OCI-LY7 (cell line): ENCODE measurements around the gene CST3. TPM values are rescaled to one million over a fixed set of nuclear protein-coding genes. Genes with fewer than 3 reads are reported as not detected.

Experiments used
- BruUV-seq: library from RNA; stranded (reverse); fragments of 400-500 nt; replicated peaks from 2 replicates; lab custom pipeline; 2021; lab: Mats Ljungman, UMichigan
- CTCF ChIA-PET: fragments of 300-600 bp; sonication (Branson Sonifier 250); formaldehyde crosslinking; loops from one replicate; lab custom pipeline; 2022; ENCODE audit warnings: antibody characterized with exemption; ENCODE audit not compliant: unreplicated experiment; lab: Charles Lee
- POLR2A ChIA-PET: fragments of 300-600 bp; sonication (Branson Sonifier 250); formaldehyde crosslinking; loops from one replicate; lab custom pipeline; 2022; ENCODE audit warnings: antibody characterized with exemption; lab: Charles Lee
- DNase-seq: peaks from one replicate; pipeline ENCODE4 v3.0.0-alpha.2; 2015; ENCODE audit warnings: low spot score
- H2AFZ ChIP-seq: fragments of 200-600 bp; sonication (generic), shearing (Covaris generic); 2 replicates; pipeline ENCODE4 v1.6.1; 2014; ENCODE audit warnings: mild to moderate bottlenecking, antibody characterized with exemption, low read length, moderate library complexity
- H3K27ac ChIP-seq: fragments of 200-600 bp; sonication (generic); 2 replicates; pipeline ENCODE4 v1.5.1; 2014; ENCODE audit warnings: mixed run types, low read depth, mild to moderate bottlenecking, moderate library complexity, low read length, inconsistent platforms; ENCODE audit not compliant: poor library complexity, severe bottlenecking
- H3K36me3 ChIP-seq: fragments of 200-600 bp; sonication (generic); 2 replicates; pipeline ENCODE4 v1.6.1; 2014; ENCODE audit warnings: mild to moderate bottlenecking, antibody characterized with exemption, low read length, moderate library complexity, mixed read lengths; ENCODE audit not compliant: insufficient read depth
- H3K4me1 ChIP-seq: fragments of 200-600 bp; sonication (generic); 2 replicates; pipeline ENCODE4 v1.5.1; 2014; ENCODE audit warnings: mild to moderate bottlenecking, low read length; ENCODE audit not compliant: insufficient read depth, poor library complexity, severe bottlenecking
- H3K4me2 ChIP-seq: fragments of 200-600 bp; sonication (generic); 2 replicates; pipeline ENCODE4 v1.6.1; 2014; ENCODE audit warnings: mild to moderate bottlenecking, low read length
- H3K4me3 ChIP-seq: fragments of 200-600 bp; sonication (generic); 2 replicates; pipeline ENCODE4 v1.5.1; 2014; ENCODE audit warnings: mild to moderate bottlenecking, low read depth, low read length; ENCODE audit not compliant: poor library complexity, severe bottlenecking
- H3K79me2 ChIP-seq: fragments of 200-600 bp; sonication (generic); 2 replicates; pipeline ENCODE4 v1.6.1; 2016; ENCODE audit warnings: low read depth, mild to moderate bottlenecking, low read length, moderate library complexity, mixed read lengths; ENCODE audit not compliant: insufficient read depth
- H3K9me2 ChIP-seq: fragments of 200-600 bp; sonication (generic); 2 replicates; pipeline ENCODE4 v1.6.1; 2016; ENCODE audit warnings: mild to moderate bottlenecking, low read length, mixed read lengths; ENCODE audit not compliant: insufficient read depth
- H3K9me3 ChIP-seq: fragments of 200-600 bp; sonication (generic); 2 replicates; pipeline ENCODE4 v1.6.1; 2014; ENCODE audit warnings: mild to moderate bottlenecking, mixed run types, low read length, mixed read lengths
- H4K20me1 ChIP-seq: fragments of 200-600 bp; sonication (generic); 2 replicates; pipeline ENCODE4 v1.6.1; 2014; ENCODE audit warnings: mild to moderate bottlenecking, antibody characterized with exemption, low read length, moderate library complexity, mixed read lengths; ENCODE audit not compliant: insufficient read depth
- CTCF ChIP-seq: fragments of 200-600 bp; sonication (generic); conservative IDR thresholded peaks from 2 replicates; pipeline ENCODE4 v1.5.1; 2014; ENCODE audit warnings: mild to moderate bottlenecking, antibody characterized with exemption, low read length, moderate library complexity, mixed read lengths
- EZH2phosphoT487 ChIP-seq: fragments of 200-600 bp; sonication (generic); IDR thresholded peaks from 2 replicates; pipeline ENCODE4 v1.6.1; 2018; ENCODE audit warnings: low read depth, borderline replicate concordance, mild to moderate bottlenecking, mixed run types, antibody characterized with exemption, low read length, moderate library complexity, mixed read lengths
- intact Hi-C: fragments of 100-400 bp; cut with micrococcal nuclease; formaldehyde crosslinking; loops from one replicate; pipeline ENCODE4 v1.10.0; 2022; ENCODE audit not compliant: unreplicated experiment
- total RNA-seq, 2 experiments: library from RNA; depleted of rRNA in 1 of 2; stranded (reverse); fragments of >200 nt in 1 of 2; shearing (Covaris generic) in 1 of 2; gene quantifications; 2 replicates each; pipeline ENCODE4 v1.2.3, GENCODE V29; 2014 to 2022

CST3 gene
- total RNA-seq, 2 experiments from 2014 or later: not detected

- Histone ChIP-seq H4K20me1 (no peaks in the 10 kb centered on the region), H3K79me2 (no peaks in the 10 kb centered on the region), H2AFZ (no peak overlapping the region), H3K9me2 (no peaks in the 10 kb centered on the region), H3K36me3 (no peaks in the 10 kb centered on the region), H3K9me3 (no peaks in the 10 kb centered on the region), H3K4me2 (no peak overlapping the region), H3K4me3 (no peak overlapping the region), H3K4me1 (no peaks in the 10 kb centered on the region), H3K27ac (no peak overlapping the region)
- no TSS peak for BruUV-seq
- ChIA-PET POLR2A (interaction anchor here (0.6 kb wide), 1 partner anchor 1240 kb away, joined by 3 read pairs; no protein-coding TSS in a partner anchor), CTCF (no interaction called here)
- TF ChIP-seq EZH2phosphoT487: no peak
- no peak for TF ChIP-seq CTCF
- no peak for DNase-seq
- intact Hi-C loops: no loop called here
These were observed 24.6 kb upstream of the CST3 start for GRCh38 chr20:23662276-23662870.

- H3K79me2 ChIP-seq: no peaks in the 10 kb centered on the region
- POLR2A ChIA-PET: no interaction called here
- no peak for DNase-seq
- H3K4me2 ChIP-seq: no peak overlapping the region
- no peaks in the 10 kb centered on the region for H3K9me3 ChIP-seq
- no peaks in the 10 kb centered on the region for H3K4me1 ChIP-seq
- BruUV-seq: no TSS peak
- H3K27ac ChIP-seq: no peak overlapping the region
- no peak overlapping the region for H3K4me3 ChIP-seq
- intact Hi-C loops: no loop called here
- TF ChIP-seq CTCF (no peak), EZH2phosphoT487 (no peak)
- no peaks in the 10 kb centered on the region for H3K36me3 ChIP-seq
- H4K20me1 ChIP-seq: no peaks in the 10 kb centered on the region
- CTCF ChIA-PET: no interaction called here
- no peaks in the 10 kb centered on the region for H3K9me2 ChIP-seq
- H2AFZ ChIP-seq: no peak overlapping the region
These were observed 23.3 kb upstream of the CST3 start for GRCh38 chr20:23661002-23661429.
